ENCODE data around the gene CACNA1I.

CACNA1I gene

DNA sequence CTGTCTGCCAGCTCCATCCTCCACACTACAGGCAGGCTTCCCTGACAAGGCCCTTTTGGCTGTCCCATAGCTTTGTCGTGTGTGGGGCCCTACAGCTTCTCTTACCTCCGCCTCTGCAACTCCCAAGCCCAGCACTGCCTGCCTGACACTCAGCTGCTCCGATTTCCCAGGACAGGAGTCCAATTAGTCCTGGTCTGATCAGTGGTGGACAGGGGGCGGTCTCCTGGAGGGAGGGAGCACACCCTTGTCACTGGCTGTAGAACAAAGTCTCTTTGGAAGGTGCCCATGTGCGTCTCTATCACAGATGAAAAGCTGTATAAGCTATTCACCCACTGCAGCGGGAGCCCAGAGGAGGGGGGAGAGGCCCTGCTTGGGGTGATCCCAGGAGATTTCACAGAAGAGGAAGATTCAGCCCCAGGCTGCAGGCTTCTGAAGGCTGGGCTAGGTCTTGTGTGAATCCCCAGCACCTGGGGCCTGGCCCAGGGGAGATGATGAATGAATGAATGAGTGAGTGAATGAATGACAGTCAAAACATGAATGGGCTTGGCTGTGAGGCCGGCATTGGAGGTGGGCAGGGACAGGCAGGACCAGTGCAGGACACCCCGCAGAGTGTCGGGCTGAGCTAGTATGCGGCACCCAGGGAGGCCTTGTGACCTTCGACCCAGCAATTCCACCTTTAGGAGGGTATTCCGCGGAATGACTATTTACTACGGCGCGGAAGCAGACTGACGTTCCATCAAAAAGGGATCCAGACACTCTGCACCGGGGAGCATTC is 142.4 kb downstream of the CACNA1I start:
- no peak overlapping the region for H3K27ac ChIP-seq
- TF ChIP-seq, protein P1, sequence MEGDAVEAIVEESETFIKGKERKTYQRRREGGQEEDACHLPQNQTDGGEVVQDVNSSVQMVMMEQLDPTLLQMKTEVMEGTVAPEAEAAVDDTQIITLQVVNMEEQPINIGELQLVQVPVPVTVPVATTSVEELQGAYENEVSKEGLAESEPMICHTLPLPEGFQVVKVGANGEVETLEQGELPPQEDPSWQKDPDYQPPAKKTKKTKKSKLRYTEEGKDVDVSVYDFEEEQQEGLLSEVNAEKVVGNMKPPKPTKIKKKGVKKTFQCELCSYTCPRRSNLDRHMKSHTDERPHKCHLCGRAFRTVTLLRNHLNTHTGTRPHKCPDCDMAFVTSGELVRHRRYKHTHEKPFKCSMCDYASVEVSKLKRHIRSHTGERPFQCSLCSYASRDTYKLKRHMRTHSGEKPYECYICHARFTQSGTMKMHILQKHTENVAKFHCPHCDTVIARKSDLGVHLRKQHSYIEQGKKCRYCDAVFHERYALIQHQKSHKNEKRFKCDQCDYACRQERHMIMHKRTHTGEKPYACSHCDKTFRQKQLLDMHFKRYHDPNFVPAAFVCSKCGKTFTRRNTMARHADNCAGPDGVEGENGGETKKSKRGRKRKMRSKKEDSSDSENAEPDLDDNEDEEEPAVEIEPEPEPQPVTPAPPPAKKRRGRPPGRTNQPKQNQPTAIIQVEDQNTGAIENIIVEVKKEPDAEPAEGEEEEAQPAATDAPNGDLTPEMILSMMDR (conservative IDR thresholded peaks at IDR 0.05), result no peak
- TF ChIP-seq ZFX (IDR thresholded peaks at IDR 0.05), result no peak

DNA sequence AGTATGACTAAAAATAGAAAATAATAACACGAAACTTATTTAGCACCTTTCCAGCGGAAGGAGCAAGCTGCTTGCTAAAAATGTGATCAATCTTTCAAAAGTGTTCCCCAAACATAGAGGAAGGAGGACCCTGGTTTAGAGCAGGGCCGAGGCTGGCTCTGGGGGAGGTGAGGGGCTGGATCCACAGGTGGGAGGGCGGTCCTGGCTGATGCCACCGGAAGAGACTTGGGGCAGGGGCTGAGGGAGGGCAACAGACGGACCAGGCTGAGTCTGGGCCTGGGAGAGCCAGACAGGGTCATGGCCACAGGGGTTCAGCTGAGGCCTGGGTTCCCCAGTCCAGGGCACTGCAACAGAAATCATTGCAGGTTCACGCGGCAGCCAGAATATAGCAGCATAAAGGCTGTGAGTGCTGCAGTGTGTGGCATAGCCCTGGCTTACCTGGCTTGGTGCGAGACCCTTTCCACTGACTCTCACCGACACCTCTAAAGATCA is 143.3 kb downstream of the CACNA1I start:
- H3K27ac ChIP-seq, result no peak overlapping the region
- no peak for TF ChIP-seq ZFX (IDR thresholded peaks at IDR 0.05)
- TF ChIP-seq, protein P1 (conservative IDR thresholded peaks at IDR 0.05), result no peak

- H3K27ac ChIP-seq, result no peak overlapping the region
- TF ChIP-seq, protein P1 (conservative IDR thresholded peaks at IDR 0.05), result no peak
- TF ChIP-seq ZFX (IDR thresholded peaks at IDR 0.05), result no peak
These were observed 143.8 kb downstream of the CACNA1I start for GRCh38 chr22:39714321-39714720.

GRCh38 chr22:39715778-39716495 is 145.4 kb downstream of the CACNA1I start:
- TF ChIP-seq ZFX (IDR thresholded peaks at IDR 0.05), result no peak
- TF ChIP-seq, protein P1 (conservative IDR thresholded peaks at IDR 0.05), result no peak
- no peak overlapping the region for H3K27ac ChIP-seq

- TF ChIP-seq, protein P1 (conservative IDR thresholded peaks at IDR 0.05), result no peak
- TF ChIP-seq ZFX (IDR thresholded peaks at IDR 0.05), result no peak
- H3K27ac ChIP-seq, result no peak overlapping the region
These were observed 146.0 kb downstream of the CACNA1I start for GRCh38 chr22:39716534-39716933.

DNA sequence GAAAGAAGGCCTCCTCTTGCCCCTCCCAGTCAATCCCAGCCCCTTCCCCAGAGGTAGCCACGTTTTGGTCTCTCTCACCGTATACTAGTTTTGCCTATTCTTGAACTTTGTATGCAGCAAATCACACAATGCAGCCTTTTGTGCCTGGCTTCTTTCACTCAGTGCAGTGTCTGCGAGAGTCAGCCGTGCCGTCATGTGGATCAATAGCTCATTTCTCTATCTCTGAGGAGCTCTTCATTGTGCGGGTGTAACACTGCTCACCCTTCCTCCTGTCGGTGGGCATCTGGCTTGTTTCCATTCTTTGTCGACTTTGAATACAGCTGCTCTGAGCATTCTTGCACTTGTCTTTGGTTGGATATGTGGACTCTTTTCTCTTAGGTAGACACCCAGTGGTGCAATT is 146.5 kb downstream of the CACNA1I start:
- no peak for TF ChIP-seq ZFX (IDR thresholded peaks at IDR 0.05)
- TF ChIP-seq, protein P1 (conservative IDR thresholded peaks at IDR 0.05), result no peak
- H3K27ac ChIP-seq, result no peak overlapping the region

DNA sequence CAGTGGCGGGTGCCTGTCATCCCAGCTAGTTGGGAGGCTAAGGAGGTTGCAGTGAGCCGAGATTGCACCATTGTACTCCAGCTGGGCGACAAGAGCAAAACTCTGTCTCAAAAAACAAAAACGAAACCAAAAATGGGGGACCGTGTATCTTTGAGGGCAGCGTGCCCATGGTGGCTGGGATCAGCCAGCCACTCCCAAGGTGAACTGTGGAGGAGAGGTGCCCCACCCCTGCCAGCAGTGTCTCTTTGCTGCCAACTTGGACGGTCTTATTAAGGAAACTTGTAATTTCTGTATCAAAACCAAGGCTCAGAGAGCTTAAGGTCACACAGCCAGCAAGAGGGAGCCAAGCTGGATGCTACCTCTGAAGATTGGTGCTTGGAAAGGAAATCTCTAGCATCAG is 147.7 kb downstream of the CACNA1I start:
- no peak overlapping the region for H3K27ac ChIP-seq
- TF ChIP-seq, protein P1 (conservative IDR thresholded peaks at IDR 0.05), result no peak
- TF ChIP-seq ZFX (IDR thresholded peaks at IDR 0.05), result no peak
